Muscle layer of colon (tissue), 2 donors: ENCODE data around the gene ZNF883.
"Not testable (repeated sequence)": the region's sequence is repeated elsewhere in the genome, so short reads cannot be mapped to it uniquely, and the experiment has no call there.

Experiments
- H3K27ac ChIP-seq: one replicate; pipeline ENCODE4 v1.7.0; 2013; ENCODE audit warnings: low read depth, mild to moderate bottlenecking, low read length, moderate library complexity
- H3K27me3 ChIP-seq, 2 donors: one replicate each; pipeline ENCODE4 v1.7.0; 2013; ENCODE audit warnings: low read length in 2 of 2, mild to moderate bottlenecking in 2 of 2; ENCODE audit not compliant: insufficient read depth in 2 of 2, control insufficient read depth in 1 of 2
- H3K36me3 ChIP-seq: one replicate; pipeline ENCODE4 v1.7.0; 2013; ENCODE audit warnings: mild to moderate bottlenecking, low read length; ENCODE audit not compliant: insufficient read depth
- H3K4me1 ChIP-seq: one replicate; pipeline ENCODE4 v1.7.0; 2013; ENCODE audit warnings: mild to moderate bottlenecking, low read length; ENCODE audit not compliant: insufficient read depth
- H3K4me3 ChIP-seq, 2 donors: one replicate each; pipeline ENCODE4 v1.7.0; 2013; ENCODE audit warnings: low read length in 2 of 2, low read depth in 1 of 2, mild to moderate bottlenecking in 1 of 2, moderate library complexity in 1 of 2
- H3K9ac ChIP-seq: one replicate; pipeline ENCODE4 v1.7.0; 2013; ENCODE audit warnings: low read length
- H3K9me3 ChIP-seq: one replicate; pipeline ENCODE4 v1.7.0; 2013; ENCODE audit warnings: mild to moderate bottlenecking, low read length
- donor health status: abdominal sarcoma.
- donor health status: Adenocarcinoma of cecum.

ZNF883 gene

GRCh38 chr9:113011911-113012381 is at the start of gene ZNF883:
TSS of gene ZNF883 (minus strand) at chr9:113012192.
- no peak within 1 kb of the TSS for H3K9ac ChIP-seq
- H3K27ac ChIP-seq = no peak within 1 kb of the TSS
- H3K9me3 ChIP-seq = peaks cover 6% of the 10 kb centered on the region
- H3K4me3 ChIP-seq = peak within 1 kb of the TSS; percentile 21 to 52
- no peaks in the 10 kb centered on the region for H3K27me3 ChIP-seq
- H3K4me1 ChIP-seq = no peaks in the 10 kb centered on the region
- no peaks in the 10 kb centered on the region for H3K36me3 ChIP-seq

GRCh38 chr9:113061072-113061850 is 49.3 kb upstream of the ZNF883 start:
- H3K9me3 ChIP-seq = peaks cover 11% of the 10 kb centered on the region
- not testable (repeated sequence) for H3K9ac ChIP-seq, H3K4me3 ChIP-seq, H3K4me1 ChIP-seq, H3K36me3 ChIP-seq, H3K27ac ChIP-seq
- H3K27me3 ChIP-seq = peaks cover 13 to 23% of the 10 kb centered on the region in 2 donors

- H3K27me3 ChIP-seq = peaks cover 13 to 23% of the 10 kb centered on the region in 2 donors
- not testable (repeated sequence) for H3K36me3 ChIP-seq, H3K4me3 ChIP-seq, H3K27ac ChIP-seq, H3K9ac ChIP-seq, H3K4me1 ChIP-seq
- H3K9me3 ChIP-seq = peaks cover 14% of the 10 kb centered on the region
These were observed 47.7 kb upstream of the ZNF883 start for GRCh38 chr9:113059581-113060284.

- Histone ChIP-seq H3K36me3 (no peaks in the 10 kb centered on the region), H3K9me3 (peaks cover 34% of the 10 kb centered on the region), H3K9ac (peak overlapping the region; percentile 47)
These were observed 45.2 kb upstream of the ZNF883 start for GRCh38 chr9:113057193-113057592.

GRCh38 chr9:113056191-113057106 is 44.5 kb upstream of the ZNF883 start, which contains the start of gene ZFP37:
TSS of gene ZFP37 (minus strand) at chr9:113056724. CDS start at chr9:113056688, 36 bp downstream.
- H3K9me3 ChIP-seq = peaks cover 41% of the 10 kb centered on the region
- H3K4me3 ChIP-seq = peak within 1 kb of the TSS; percentile 100

More at GRCh38 chr9:113057193-113057592, 45.2 kb upstream of the ZNF883 start:
- Histone ChIP-seq H3K27ac (no peak overlapping the region), H3K4me1 (peaks cover 4% of the 10 kb centered on the region), H3K27me3 (peaks cover 10 to 17% of the 10 kb centered on the region in 2 donors), H3K4me3 (peak overlapping the region; percentile 100)

GRCh38 chr9:113042884-113043657 is 31.1 kb upstream of the ZNF883 start:
- peaks cover 81% of the 10 kb centered on the region for H3K9me3 ChIP-seq
- no peak overlapping the region for H3K9ac ChIP-seq
- H3K27ac ChIP-seq = no peak overlapping the region
- H3K4me1 ChIP-seq = no peaks in the 10 kb centered on the region
- H3K27me3 ChIP-seq = no peaks in the 10 kb centered on the region
- H3K36me3 ChIP-seq = peaks cover 36% of the 10 kb centered on the region
- H3K4me3 ChIP-seq = peak overlapping the region in 1 of 2 donors; percentile 32

More at GRCh38 chr9:113056191-113057106, 44.5 kb upstream of the ZNF883 start, which contains the start of gene ZFP37:
- Histone ChIP-seq H3K27ac (peak within 1 kb of the TSS; percentile 34), H3K4me1 (peaks cover 4% of the 10 kb centered on the region), H3K9ac (peak within 1 kb of the TSS; percentile 47), H3K36me3 (no peaks in the 10 kb centered on the region), H3K27me3 (peaks cover 10 to 13% of the 10 kb centered on the region in 2 donors)

GRCh38 chr9:113026200-113026599 is 14.2 kb upstream of the ZNF883 start:
- H3K4me1 ChIP-seq = no peaks in the 10 kb centered on the region
- no peak overlapping the region for H3K9ac ChIP-seq
- no peak overlapping the region for H3K4me3 ChIP-seq
- H3K36me3 ChIP-seq = no peaks in the 10 kb centered on the region
- H3K27ac ChIP-seq = no peak overlapping the region
- H3K9me3 ChIP-seq = peaks cover 28% of the 10 kb centered on the region
- H3K27me3 ChIP-seq = no peaks in the 10 kb centered on the region

- Histone ChIP-seq H3K9ac (no peak overlapping the region), H3K9me3 (peaks cover 16% of the 10 kb centered on the region), H3K36me3 (no peaks in the 10 kb centered on the region), H3K4me3 (no peak overlapping the region), H3K4me1 (no peaks in the 10 kb centered on the region), H3K27ac (no peak overlapping the region), H3K27me3 (no peaks in the 10 kb centered on the region)
These were observed 6.3 kb upstream of the ZNF883 start for GRCh38 chr9:113018247-113018646.

GRCh38 chr9:113012492-113012891 is 500 bp upstream of the ZNF883 start:
- H3K36me3 ChIP-seq = no peaks in the 10 kb centered on the region
- H3K9me3 ChIP-seq = peaks cover 11% of the 10 kb centered on the region
- no peaks in the 10 kb centered on the region for H3K4me1 ChIP-seq
- no peak overlapping the region for H3K9ac ChIP-seq
- H3K4me3 ChIP-seq = peak overlapping the region in 1 of 2 donors; percentile 21
- H3K27ac ChIP-seq = no peak overlapping the region
- H3K27me3 ChIP-seq = no peaks in the 10 kb centered on the region

GRCh38 chr9:113005777-113006176 is 6.2 kb downstream of the ZNF883 start:
- Histone ChIP-seq H3K4me1 (no peaks in the 10 kb centered on the region), H3K36me3 (no peaks in the 10 kb centered on the region), H3K9me3 (peaks cover 19% of the 10 kb centered on the region), H3K27me3 (no peaks in the 10 kb centered on the region), H3K4me3 (no peak overlapping the region), H3K9ac (no peak overlapping the region), H3K27ac (no peak overlapping the region)
